Endothelial cell of umbilical vein (primary cell): ENCODE data around the gene VKORC1. TPM values are rescaled to one million over a fixed set of nuclear protein-coding genes. Genes with fewer than 3 reads are reported as not detected.

Experiments
- BruUV-seq: library from RNA; stranded (reverse); fragments of 400-500 nt; replicated peaks from 2 replicates; lab custom pipeline; 2021; lab: Mats Ljungman, UMichigan
- CTCF ChIA-PET: fragments of 300-600, 350-600 bp; sonication (Branson Sonifier 250); formaldehyde crosslinking; loops from one replicate; lab custom pipeline; 2021; ENCODE audit warnings: antibody characterized with exemption, inconsistent platforms; lab: Charles Lee
- POLR2A ChIA-PET: fragments of 300-600, 350-600 bp; sonication (Branson Sonifier 250); formaldehyde crosslinking; loops from one replicate; lab custom pipeline; 2021; ENCODE audit warnings: antibody characterized with exemption, inconsistent platforms; lab: Charles Lee
- DNase-seq: peaks from one replicate; pipeline ENCODE4 v3.0.0-alpha.2; 2011; ENCODE audit warnings: low read depth, low spot score
- FAIRE-seq: peaks from 2 replicates; lab custom pipeline; 2011; peaks lifted over from hg19 to GRCh38; lab: Jason Lieb, UNC
- H2AFZ ChIP-seq: 2 replicates; pipeline ENCODE4 v1.6.0; 2012; ENCODE audit warnings: low read depth, low read length, control low read depth, inconsistent platforms
- H3K27ac ChIP-seq: 2 replicates; pipeline ENCODE4 v1.5.1; 2011; ENCODE audit warnings: low read depth, mild to moderate bottlenecking, control low read depth, low read length, moderate library complexity; ENCODE audit not compliant: insufficient read depth
- H3K27me3 ChIP-seq, 2 experiments: 2 replicates each; pipeline versions ENCODE4 v1.6.0 to v1.6.1; 2011; ENCODE audit warnings: low read length in 2 of 2, mixed read lengths in 1 of 2; ENCODE audit not compliant: control insufficient read depth in 2 of 2, insufficient read depth in 2 of 2
- H3K36me3 ChIP-seq, 2 experiments: 2 replicates in 1 of 2; 3 replicates in 1 of 2; pipeline ENCODE4 v1.5.1; 2011; ENCODE audit warnings: low read length in 2 of 2, mild to moderate bottlenecking in 1 of 2, moderate library complexity in 1 of 2; ENCODE audit not compliant: control insufficient read depth in 2 of 2, insufficient read depth in 2 of 2; ENCODE audit errors: extremely low read depth in 1 of 2
- H3K4me1 ChIP-seq: 3 replicates; pipeline ENCODE4 v1.5.1; 2011; ENCODE audit warnings: mild to moderate bottlenecking, low read length; ENCODE audit not compliant: control insufficient read depth, insufficient read depth; ENCODE audit errors: extremely low read depth
- H3K4me2 ChIP-seq: 2 replicates; pipeline ENCODE4 v1.6.1; 2011; ENCODE audit warnings: low read length, control low read depth, mixed read lengths; ENCODE audit not compliant: insufficient read depth
- H3K4me3 ChIP-seq, 3 experiments: fragments of 200-600 bp in 1 of 3; sonication (generic), shearing (Covaris generic) in 1 of 3; replicated peaks in 1 of 3; 2 replicates each; pipeline ENCODE4 v1.5.1; 2011 to 2016; ENCODE audit warnings: control low read depth in 3 of 3, low read length in 3 of 3, mild to moderate bottlenecking in 2 of 3, inconsistent platforms in 1 of 3, low read depth in 1 of 3, moderate library complexity in 1 of 3; ENCODE audit not compliant: insufficient read depth in 1 of 3
- H3K79me2 ChIP-seq: 2 replicates; pipeline ENCODE4 v1.6.0; 2012; ENCODE audit warnings: low read length, inconsistent platforms; ENCODE audit not compliant: control insufficient read depth, insufficient read depth
- H3K9ac ChIP-seq: replicated peaks from 2 replicates; pipeline ENCODE3; 2011; ENCODE audit warnings: low read length, control low read depth; ENCODE audit not compliant: insufficient read depth; ENCODE audit errors: extremely low read depth
- H3K9me1 ChIP-seq: replicated peaks from 3 replicates; pipeline ENCODE4 v1.6.0; 2011; ENCODE audit warnings: mild to moderate bottlenecking, low read length; ENCODE audit not compliant: control insufficient read depth, insufficient read depth; ENCODE audit errors: extremely low read depth
- H3K9me3 ChIP-seq: replicated peaks from 2 replicates; pipeline ENCODE4 v1.5.1; 2012; ENCODE audit warnings: low read length, inconsistent platforms; ENCODE audit not compliant: control insufficient read depth, insufficient read depth
- H4K20me1 ChIP-seq: replicated peaks from 2 replicates; pipeline ENCODE3; 2011; ENCODE audit warnings: mild to moderate bottlenecking, low read length; ENCODE audit not compliant: control insufficient read depth, insufficient read depth; ENCODE audit errors: extremely low read depth
- CTCF ChIP-seq, 2 donors: IDR thresholded peaks; 1 replicate in 1 of 2; 2 replicates in 1 of 2; pipeline ENCODE4 v1.5.1; 2011; ENCODE audit warnings: low read length in 2 of 2, mild to moderate bottlenecking in 2 of 2, moderate library complexity in 2 of 2, control low read depth in 1 of 2, inconsistent platforms in 1 of 2, low read depth in 1 of 2; ENCODE audit not compliant: insufficient read depth in 1 of 2; ENCODE audit errors: extremely low read depth in 1 of 2
- EZH2 ChIP-seq: IDR thresholded peaks from 2 replicates; pipeline ENCODE4 v1.6.1; 2012; ENCODE audit warnings: borderline replicate concordance, low read depth, mild to moderate bottlenecking, moderate library complexity, low read length, inconsistent platforms; ENCODE audit not compliant: severe bottlenecking
- FOS ChIP-seq: IDR thresholded peaks from 2 replicates; pipeline ENCODE4 v1.6.1; 2011; ENCODE audit warnings: mild to moderate bottlenecking, low read length, moderate library complexity, borderline replicate concordance; ENCODE audit not compliant: insufficient read depth
- GATA2 ChIP-seq: IDR thresholded peaks from 2 replicates; pipeline ENCODE4 v1.7.0; 2011; ENCODE audit warnings: low read depth, mild to moderate bottlenecking, moderate library complexity, mixed read lengths, low read length; ENCODE audit not compliant: insufficient read length, insufficient read depth
- JUN ChIP-seq: IDR thresholded peaks from 2 replicates; pipeline ENCODE4 v1.6.1; 2011; ENCODE audit warnings: borderline replicate concordance, low read depth; ENCODE audit not compliant: insufficient read length, insufficient read depth
- MYC ChIP-seq: IDR thresholded peaks from one replicate; pipeline ENCODE4 v1.6.1; 2011; ENCODE audit warnings: mild to moderate bottlenecking, low read depth, low read length
- POLR2A ChIP-seq: IDR thresholded peaks from 2 replicates; pipeline ENCODE4 v1.6.1; 2012; ENCODE audit warnings: low read depth, mild to moderate bottlenecking, control low read depth, low read length
- POLR2AphosphoS5 ChIP-seq: IDR thresholded peaks from 2 replicates; pipeline ENCODE4 v1.6.1; 2012; ENCODE audit warnings: low read depth, mild to moderate bottlenecking, control low read depth, low read length, moderate library complexity; ENCODE audit not compliant: insufficient read depth
- dilution Hi-C: fragments of 300-500 bp; cut with MboI; formaldehyde crosslinking; loops from one replicate; pipeline ENCODE4 v1.15.0; 2019; ENCODE audit warnings: low sequenced_read_pairs; ENCODE audit not compliant: extremely low pct_ligation_motif_present
- intact Hi-C: fragments of 100-400 bp; cut with micrococcal nuclease; formaldehyde crosslinking; loops from one replicate; pipeline ENCODE4 v1.10.0; 2022
- polyA plus RNA-seq, 4 experiments: library from polyadenylated mRNA; depleted of rRNA in 3 of 4; stranded (reverse) in 3 of 4; unstranded in 1 of 4; fragments of >200 nt; gene quantifications; 2 replicates each; pipeline versions ENCODE4 v1.2.1 to v1.2.3, GENCODE V29; 2011 to 2012; ENCODE audit warnings: missing spikeins in 1 of 4
- total RNA-seq: library from RNA; stranded (reverse); gene quantifications from 2 replicates; pipeline ENCODE4 v1.2.3, GENCODE V29; 2021
- TF ChIP-seq, protein P1 (sequence below): IDR thresholded peaks from 2 replicates; pipeline ENCODE4 v1.6.1; 2011; ENCODE audit not compliant: insufficient read depth, insufficient read length

VKORC1 gene
- total and polyA plus RNA-seq, 2 donors (not counting 3 experiments of a cell fraction or from before 2014, with no cell fraction given) = 93.5 to 586 TPM

- Histone ChIP-seq H3K4me1 (peaks cover 3% of the 10 kb centered on the region), H3K9ac (no peak overlapping the region), H3K27ac (no peak overlapping the region), H3K4me2 (no peak overlapping the region), H3K9me1 (no peaks in the 10 kb centered on the region), H2AFZ (no peak overlapping the region), H4K20me1 (no peaks in the 10 kb centered on the region), H3K79me2 (peaks cover 10% of the 10 kb centered on the region), H3K9me3 (no peaks in the 10 kb centered on the region), H3K36me3 (peaks cover 2 to 6% of the 10 kb centered on the region in 2 experiments), H3K4me3 (no peak overlapping the region), H3K27me3 (no peaks in the 10 kb centered on the region)
- no peak for TF ChIP-seq FOS
- no peak for TF ChIP-seq POLR2A
- no peak for TF ChIP-seq JUN
- no peak for TF ChIP-seq CTCF (IDR thresholded peaks at IDR 0.05; ENCODE audit: extremely low read depth in 1 of 2, insufficient read depth in 1 of 2, low read depth in 1 of 2, low read length in 2 of 2)
- TF ChIP-seq EZH2 = no peak
- no peak for TF ChIP-seq POLR2AphosphoS5
- TF ChIP-seq GATA2 = no peak
- TF ChIP-seq, protein P1, sequence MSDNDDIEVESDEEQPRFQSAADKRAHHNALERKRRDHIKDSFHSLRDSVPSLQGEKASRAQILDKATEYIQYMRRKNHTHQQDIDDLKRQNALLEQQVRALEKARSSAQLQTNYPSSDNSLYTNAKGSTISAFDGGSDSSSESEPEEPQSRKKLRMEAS = no peak
- no peak for TF ChIP-seq MYC
- ChIA-PET POLR2A (no interaction called here), CTCF (interaction anchor here (2.5 to 6.5 kb wide), 2 partner anchors 52 to 107 kb away, joined by 7 to 66 read pairs; partner anchors contain the start of gene HSD3B7)
- dilution Hi-C loops = no loop called here
- DNase-seq = no peak
- no peak for FAIRE-seq
- intact Hi-C loops = no loop called here
- no TSS peak for BruUV-seq
These were observed 4.1 kb downstream of the VKORC1 start for GRCh38 chr16:31090540-31090939.
